HepG2 (cell line): ENCODE results near the gene NEURL2. TPM values are rescaled to one million over a fixed set of nuclear protein-coding genes. Genes with fewer than 3 reads are reported as not detected.
A peak's percentile ranks its signal among the peaks of the same experiment; 100 is the strongest.

Source experiments
- HNRNPK ChIP-seq: fragments of 200-400 bp; formaldehyde crosslinking; IDR thresholded peaks from 2 replicates; pipeline ENCODE4 v1.6.1; 2018; ENCODE audit warnings: low read length, low read depth, moderate library complexity, mild to moderate bottlenecking; ENCODE audit not compliant: poor library complexity, severe bottlenecking
- RERE ChIP-seq: IDR thresholded peaks from 2 replicates; pipeline ENCODE4 v1.6.1; 2016; ENCODE audit warnings: low read depth, missing genetic modification reagents, missing compliant biosample characterization
- REST ChIP-seq, 2 experiments: IDR thresholded peaks; 2 replicates each; pipeline ENCODE4 v1.6.1; 2011 to 2012; ENCODE audit warnings: low read length in 2 of 2, borderline replicate concordance in 1 of 2, low read depth in 1 of 2, mild to moderate bottlenecking in 1 of 2, moderate library complexity in 1 of 2
- SRSF9 ChIP-seq: fragments of 200-400 bp; formaldehyde crosslinking; IDR thresholded peaks from 2 replicates; pipeline ENCODE4 v1.6.1; 2018; ENCODE audit warnings: borderline replicate concordance, mild to moderate bottlenecking, low read depth, low read length; ENCODE audit not compliant: insufficient read depth, poor library complexity, severe bottlenecking
- ZNF292 ChIP-seq: sonication (generic); formaldehyde crosslinking; IDR thresholded peaks from 2 replicates; pipeline ENCODE4 v1.8.1; 2022; ENCODE audit warnings: mild to moderate bottlenecking, low read depth, missing genetic modification reagents, borderline replicate concordance
- ZNF335 ChIP-seq: sonication (generic); formaldehyde crosslinking; IDR thresholded peaks from 2 replicates; pipeline ENCODE4 v1.4.0; 2020; ENCODE audit warnings: missing genetic modification reagents
- ZNF7 ChIP-seq: IDR thresholded peaks from 2 replicates; pipeline ENCODE4 v1.6.1; 2016; ENCODE audit warnings: missing biosample characterization, missing genetic modification reagents
- polyA plus RNA-seq, 8 experiments: library from polyadenylated mRNA; depleted of rRNA in 3 of 8; stranded (reverse) in 7 of 8; unstranded in 1 of 8; fragments of >200 nt; fragmentation: Illumina TruSeq in 4 of 8; extraction: Trizol in 4 of 8; gene quantifications; 2 replicates each; pipeline versions ENCODE4 v1.2.1 to v1.2.3, GENCODE V29; 2011 to 2016; ENCODE audit warnings: low read depth in 4 of 8, missing spikeins in 1 of 8, mixed read lengths in 1 of 8; ENCODE audit not compliant: insufficient read depth in 1 of 8
- total RNA-seq, 5 experiments: library from RNA; depleted of rRNA; stranded (reverse); fragments of >200 nt; fragmentation: Illumina TruSeq; extraction: Trizol; gene quantifications; 2 replicates each; pipeline ENCODE4 v1.2.3, GENCODE V29; 2016; ENCODE audit warnings: low read depth in 1 of 5
- TF ChIP-seq, protein P1 (sequence below): sonication (generic); formaldehyde crosslinking; conservative IDR thresholded peaks from 2 replicates; pipeline ENCODE4 v1.8.0; 2022; ENCODE audit warnings: missing genetic modification reagents
- TF ChIP-seq, protein P2 (sequence below): sonication (generic); formaldehyde crosslinking; IDR thresholded peaks from 2 replicates; pipeline ENCODE4 v1.4.0; 2020; ENCODE audit warnings: missing genetic modification reagents, borderline replicate concordance

The NEURL2 gene
- total and polyA plus RNA-seq, 2 of the 13 experiments (the other 11 are each of a cell fraction or from before 2014, with no cell fraction given), result 7.2 to 9.7 TPM

DNA sequence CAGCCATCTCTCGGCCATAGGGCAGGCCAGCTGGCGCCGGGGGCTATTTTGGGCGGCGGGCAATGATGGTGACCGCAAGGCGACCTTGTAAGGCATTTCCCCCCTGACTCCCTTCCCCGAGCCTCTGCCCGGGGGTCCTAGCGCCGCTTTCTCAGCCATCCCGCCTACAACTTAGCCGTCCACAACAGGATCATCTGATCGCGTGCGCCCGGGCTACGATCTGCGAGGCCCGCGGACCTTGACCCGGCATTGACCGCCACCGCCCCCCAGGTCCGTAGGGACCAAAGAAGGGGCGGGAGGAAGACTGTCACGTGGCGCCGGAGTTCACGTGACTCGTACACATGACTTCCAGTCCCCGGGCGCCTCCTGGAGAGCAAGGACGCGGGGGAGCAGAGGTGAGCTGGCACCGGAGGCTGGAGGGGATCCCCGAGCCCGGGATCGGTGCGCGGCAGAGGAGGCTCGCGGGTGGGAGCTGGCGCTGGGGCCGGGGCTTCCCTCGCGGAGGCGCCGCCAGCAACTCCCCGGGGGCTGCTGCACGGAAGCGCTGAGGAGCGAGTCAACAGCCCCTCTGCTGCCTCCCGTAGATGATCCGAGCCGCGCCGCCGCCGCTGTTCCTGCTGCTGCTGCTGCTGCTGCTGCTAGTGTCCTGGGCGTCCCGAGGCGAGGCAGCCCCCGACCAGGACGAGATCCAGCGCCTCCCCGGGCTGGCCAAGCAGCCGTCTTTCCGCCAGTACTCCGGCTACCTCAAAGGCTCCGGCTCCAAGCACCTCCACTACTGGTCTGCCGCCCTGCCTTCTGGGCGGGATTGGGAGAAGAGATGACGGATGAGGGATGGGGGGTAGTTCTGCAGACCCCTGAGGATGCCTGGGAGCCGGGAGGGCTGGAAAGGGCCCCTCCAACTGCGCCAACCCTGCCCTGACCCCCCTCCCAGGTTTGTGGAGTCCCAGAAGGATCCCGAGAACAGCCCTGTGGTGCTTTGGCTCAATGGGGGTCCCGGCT is at the start of gene NEURL2, which contains the start of gene CTSA (continued):
- TF ChIP-seq RERE (CRISPR knock-in tag) (peak; percentile 94), ZNF7 (CRISPR knock-in tag) (no peak; the same call in 1 of the 2 replicates), ZNF292 (CRISPR knock-in tag) (peak; percentile 92; the same call in 1 of the 2 replicates), SRSF9 (no peak), ZNF335 (CRISPR knock-in tag) (peak; percentile 97), REST (IDR thresholded peaks at IDR 0.05; ENCODE audit: borderline replicate concordance in 1 of 2, low read depth in 1 of 2, low read length in 2 of 2) (peak in 1 of 2 experiments; percentile 80; a peak in 2 of 4 replicates), HNRNPK (peak; percentile 64)
- TF ChIP-seq, protein P1, sequence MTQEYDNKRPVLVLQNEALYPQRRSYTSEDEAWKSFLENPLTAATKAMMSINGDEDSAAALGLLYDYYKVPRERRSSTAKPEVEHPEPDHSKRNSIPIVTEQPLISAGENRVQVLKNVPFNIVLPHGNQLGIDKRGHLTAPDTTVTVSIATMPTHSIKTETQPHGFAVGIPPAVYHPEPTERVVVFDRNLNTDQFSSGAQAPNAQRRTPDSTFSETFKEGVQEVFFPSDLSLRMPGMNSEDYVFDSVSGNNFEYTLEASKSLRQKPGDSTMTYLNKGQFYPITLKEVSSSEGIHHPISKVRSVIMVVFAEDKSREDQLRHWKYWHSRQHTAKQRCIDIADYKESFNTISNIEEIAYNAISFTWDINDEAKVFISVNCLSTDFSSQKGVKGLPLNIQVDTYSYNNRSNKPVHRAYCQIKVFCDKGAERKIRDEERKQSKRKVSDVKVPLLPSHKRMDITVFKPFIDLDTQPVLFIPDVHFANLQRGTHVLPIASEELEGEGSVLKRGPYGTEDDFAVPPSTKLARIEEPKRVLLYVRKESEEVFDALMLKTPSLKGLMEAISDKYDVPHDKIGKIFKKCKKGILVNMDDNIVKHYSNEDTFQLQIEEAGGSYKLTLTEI (CRISPR knock-in tag), result peak; percentile 66; the same call in 1 of the 2 replicates
- TF ChIP-seq, protein P2, sequence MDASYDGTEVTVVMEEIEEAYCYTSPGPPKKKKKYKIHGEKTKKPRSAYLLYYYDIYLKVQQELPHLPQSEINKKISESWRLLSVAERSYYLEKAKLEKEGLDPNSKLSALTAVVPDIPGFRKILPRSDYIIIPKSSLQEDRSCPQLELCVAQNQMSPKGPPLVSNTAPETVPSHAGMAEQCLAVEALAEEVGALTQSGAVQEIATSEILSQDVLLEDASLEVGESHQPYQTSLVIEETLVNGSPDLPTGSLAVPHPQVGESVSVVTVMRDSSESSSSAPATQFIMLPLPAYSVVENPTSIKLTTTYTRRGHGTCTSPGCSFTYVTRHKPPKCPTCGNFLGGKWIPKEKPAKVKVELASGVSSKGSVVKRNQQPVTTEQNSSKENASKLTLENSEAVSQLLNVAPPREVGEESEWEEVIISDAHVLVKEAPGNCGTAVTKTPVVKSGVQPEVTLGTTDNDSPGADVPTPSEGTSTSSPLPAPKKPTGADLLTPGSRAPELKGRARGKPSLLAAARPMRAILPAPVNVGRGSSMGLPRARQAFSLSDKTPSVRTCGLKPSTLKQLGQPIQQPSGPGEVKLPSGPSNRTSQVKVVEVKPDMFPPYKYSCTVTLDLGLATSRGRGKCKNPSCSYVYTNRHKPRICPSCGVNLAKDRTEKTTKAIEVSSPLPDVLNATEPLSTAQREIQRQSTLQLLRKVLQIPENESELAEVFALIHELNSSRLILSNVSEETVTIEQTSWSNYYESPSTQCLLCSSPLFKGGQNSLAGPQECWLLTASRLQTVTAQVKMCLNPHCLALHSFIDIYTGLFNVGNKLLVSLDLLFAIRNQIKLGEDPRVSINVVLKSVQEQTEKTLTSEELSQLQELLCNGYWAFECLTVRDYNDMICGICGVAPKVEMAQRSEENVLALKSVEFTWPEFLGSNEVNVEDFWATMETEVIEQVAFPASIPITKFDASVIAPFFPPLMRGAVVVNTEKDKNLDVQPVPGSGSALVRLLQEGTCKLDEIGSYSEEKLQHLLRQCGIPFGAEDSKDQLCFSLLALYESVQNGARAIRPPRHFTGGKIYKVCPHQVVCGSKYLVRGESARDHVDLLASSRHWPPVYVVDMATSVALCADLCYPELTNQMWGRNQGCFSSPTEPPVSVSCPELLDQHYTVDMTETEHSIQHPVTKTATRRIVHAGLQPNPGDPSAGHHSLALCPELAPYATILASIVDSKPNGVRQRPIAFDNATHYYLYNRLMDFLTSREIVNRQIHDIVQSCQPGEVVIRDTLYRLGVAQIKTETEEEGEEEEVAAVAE (CRISPR knock-in tag), result peak; percentile 97
